GM19025 (cell line): ENCODE measurements around the gene ARID3A.

Source experiments
- ATAC-seq: cut with Tn5 transposase; IDR thresholded peaks from one replicate; pipeline ENCODE4 v1.9.1; 2021; ENCODE audit warnings: mild to moderate bottlenecking, low read depth, moderate library complexity; ENCODE audit not compliant: unreplicated experiment

ARID3A gene

GRCh38 chr19:928471-929202, 2.8 kb downstream of the ARID3A start:
- no peak for ATAC-seq

DNA sequence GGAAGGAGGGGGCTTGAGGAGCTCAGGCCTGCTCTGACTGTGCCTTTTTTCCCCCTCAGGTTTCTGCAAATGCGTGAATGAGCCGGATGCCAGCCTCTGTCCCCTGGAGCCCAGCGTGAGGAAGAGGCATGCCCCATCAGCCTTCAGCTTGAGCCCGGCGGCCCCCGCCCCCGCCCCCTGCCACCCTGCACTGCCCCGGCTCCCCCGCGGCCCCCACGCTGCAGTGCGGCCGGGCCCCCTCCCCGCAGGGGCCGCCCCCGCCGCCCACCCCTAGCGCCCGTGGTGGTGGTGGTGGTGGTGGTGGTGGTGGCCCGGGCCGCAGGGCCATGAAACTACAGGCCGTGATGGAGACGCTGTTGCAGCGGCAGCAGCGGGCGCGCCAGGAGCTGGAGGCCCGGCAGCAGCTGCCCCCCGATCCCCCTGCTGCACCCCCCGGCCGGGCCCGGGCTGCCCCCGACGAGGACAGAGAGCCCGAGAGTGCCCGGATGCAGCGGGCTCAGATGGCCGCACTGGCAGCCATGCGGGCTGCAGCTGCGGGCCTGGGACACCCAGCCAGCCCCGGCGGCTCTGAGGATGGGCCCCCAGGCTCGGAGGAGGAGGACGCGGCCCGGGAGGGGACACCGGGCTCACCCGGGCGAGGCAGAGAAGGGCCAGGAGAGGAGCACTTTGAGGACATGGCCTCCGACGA, 3.5 kb downstream of the ARID3A start:
- no peak for ATAC-seq

- no peak for ATAC-seq
Measured at GRCh38 chr19:929891-930258, 4.0 kb downstream of the ARID3A start.

GRCh38 chr19:931860-932647, 6.2 kb downstream of the ARID3A start:
- no peak for ATAC-seq

- ATAC-seq, result no peak
Measured at GRCh38 chr19:932648-933552, 7.1 kb downstream of the ARID3A start.

GRCh38 chr19:933553-933882, 7.7 kb downstream of the ARID3A start:
- no peak for ATAC-seq

DNA sequence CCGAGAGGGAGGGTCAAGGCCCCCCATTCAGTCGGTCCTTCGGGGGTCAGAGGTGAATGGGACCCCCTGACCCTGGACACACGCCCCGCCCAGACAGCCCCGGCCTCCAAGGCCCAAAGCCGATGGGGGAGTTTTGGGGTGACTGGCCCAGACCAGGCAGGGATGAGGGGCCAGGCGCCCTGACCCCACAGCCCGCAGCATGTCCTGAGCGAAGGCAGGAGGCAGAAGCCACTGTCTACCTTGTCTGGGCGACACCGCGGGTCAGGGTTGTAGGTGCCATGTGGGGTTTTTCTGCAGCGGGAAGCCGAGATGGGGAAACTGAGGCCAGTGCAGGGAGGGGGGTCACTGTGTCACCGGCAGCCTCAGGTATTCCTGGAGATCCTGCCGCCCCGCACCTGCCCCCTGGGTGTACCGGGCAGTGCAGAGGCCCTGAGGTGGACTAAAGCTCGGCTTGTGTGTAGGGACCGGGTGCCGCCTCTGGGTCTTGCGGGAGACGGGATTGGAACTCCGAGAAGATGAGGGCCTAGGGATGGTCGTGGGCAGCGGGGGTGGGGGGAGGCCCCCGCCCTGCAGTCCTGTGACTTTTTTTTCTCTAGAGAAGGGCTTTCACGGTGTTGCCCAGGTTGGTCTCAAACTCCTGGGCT, 8.5 kb downstream of the ARID3A start:
- no peak for ATAC-seq

- no peak for ATAC-seq
Measured at GRCh38 chr19:934865-935479, 9.1 kb downstream of the ARID3A start.

DNA sequence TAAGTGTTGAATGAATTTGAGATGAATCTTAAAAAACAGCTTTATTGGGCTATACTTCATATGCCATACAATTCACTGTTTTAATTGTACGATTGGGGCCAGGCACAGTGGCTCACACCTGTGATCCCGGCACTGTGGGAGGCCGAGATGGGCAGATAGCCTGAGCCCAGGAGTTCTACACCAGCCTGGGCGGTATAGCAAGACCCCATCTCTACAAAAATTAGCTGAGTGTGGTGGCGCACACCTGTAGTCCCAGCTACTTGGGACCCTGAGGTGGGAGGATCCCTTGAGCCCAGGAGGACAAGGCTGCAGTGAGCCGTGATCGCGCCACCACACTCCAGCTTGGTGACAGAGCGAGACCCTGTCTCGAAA, 10.3 kb downstream of the ARID3A start:
- no peak for ATAC-seq

- ATAC-seq, result no peak
Measured at GRCh38 chr19:937259-937694, 11.4 kb downstream of the ARID3A start.

DNA sequence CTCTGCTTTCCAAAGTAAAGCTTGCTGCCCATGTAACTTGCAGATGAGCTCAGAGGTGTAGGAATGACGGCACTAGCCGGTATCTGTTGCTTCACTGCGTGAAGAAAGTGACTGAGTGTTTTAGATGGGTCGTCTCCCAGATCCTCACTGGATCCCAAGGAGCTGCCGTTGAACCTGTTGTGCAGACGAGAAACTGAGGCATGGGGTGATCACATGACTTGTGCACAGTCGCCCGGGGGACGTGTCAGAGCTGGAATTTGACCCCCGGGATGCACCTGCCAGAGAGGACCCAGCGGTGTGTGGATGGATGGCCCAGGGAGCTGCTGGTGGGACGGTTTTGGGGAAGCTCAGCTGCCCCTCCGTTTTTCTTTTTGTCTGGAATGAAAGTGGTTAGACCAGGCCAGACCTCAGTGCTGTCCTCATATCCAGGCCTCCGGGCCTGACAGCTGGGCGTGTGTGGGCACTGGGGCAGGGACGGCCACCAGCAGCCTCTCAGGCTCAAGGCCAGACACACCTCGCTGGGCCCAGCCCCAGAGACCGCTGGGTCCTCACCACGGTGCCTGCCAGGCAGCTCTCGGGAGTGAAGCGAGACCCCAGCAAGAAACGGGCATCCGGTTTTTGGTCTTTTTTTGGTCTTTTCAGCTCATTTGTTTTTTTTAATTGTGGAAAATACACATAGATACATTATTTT, 12.5 kb downstream of the ARID3A start:
- ATAC-seq, result no peak

GRCh38 chr19:939439-939838, 13.6 kb downstream of the ARID3A start:
- no peak for ATAC-seq

GRCh38 chr19:939922-940321, 14.1 kb downstream of the ARID3A start:
- no peak for ATAC-seq

GRCh38 chr19:940591-941291, 14.9 kb downstream of the ARID3A start:
- peak; percentile 46 for ATAC-seq

- ATAC-seq, result no peak
Measured at GRCh38 chr19:941292-942132, 15.7 kb downstream of the ARID3A start.

DNA sequence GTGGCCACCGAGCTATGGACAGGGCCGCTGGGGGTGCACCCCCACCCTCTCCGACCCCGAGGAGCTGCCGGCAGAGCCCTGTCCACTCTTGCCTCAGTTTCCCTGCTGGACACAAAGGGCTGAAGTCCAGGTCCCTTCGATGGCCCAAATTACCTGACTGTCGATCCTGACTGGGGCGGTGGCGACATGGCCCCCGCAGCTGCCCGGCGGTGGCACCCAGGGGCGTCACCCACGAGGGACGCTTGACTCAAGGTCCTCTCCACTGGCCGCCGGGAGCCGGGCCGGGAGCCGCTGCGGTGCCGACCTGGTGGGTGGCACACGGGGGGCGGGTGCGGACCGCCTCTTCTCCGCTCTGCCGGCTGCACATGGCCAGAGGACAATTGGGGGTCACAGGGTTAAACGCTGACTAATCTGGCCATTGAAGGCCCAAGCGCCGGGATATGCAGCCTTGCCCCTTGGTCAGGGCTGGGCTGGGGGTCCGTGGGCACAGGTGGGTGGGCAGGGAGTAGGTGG, 16.4 kb downstream of the ARID3A start:
- ATAC-seq, result no peak

DNA sequence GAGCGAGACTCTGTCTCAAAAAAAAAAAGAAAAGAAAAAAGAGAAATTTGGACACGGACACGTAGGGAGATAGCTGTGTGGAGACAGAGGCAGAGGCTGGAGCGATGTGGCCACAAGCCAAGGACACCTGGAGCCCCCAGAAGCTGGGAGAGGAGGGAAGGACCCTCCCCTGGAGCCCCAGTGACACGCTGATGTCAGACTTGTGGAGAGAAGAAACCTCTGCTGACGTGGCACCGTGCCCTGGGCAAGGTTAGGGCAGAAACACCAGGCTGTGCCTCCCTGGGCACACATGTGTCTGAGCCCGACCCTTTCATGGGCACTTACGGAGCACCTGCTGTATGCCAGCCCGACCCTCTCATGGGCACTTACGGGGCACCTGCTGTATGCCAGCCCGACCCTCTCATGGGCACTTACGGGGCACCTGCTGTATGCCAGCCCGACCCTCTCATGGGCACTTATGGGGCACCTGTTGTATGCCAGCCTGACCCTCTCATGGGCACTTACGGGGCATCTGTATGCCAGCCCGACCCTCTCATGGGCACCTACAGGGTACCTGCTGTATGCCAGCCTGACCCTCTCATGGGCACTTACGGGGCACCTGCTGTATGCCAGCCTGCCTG, 17.8 kb downstream of the ARID3A start:
- ATAC-seq, result no peak
